Panc1 (cell line): ENCODE results near the gene ASTN2.

ENCODE experiments used
- POLR2AphosphoS5 ChIP-seq: IDR thresholded peaks from 2 replicates; pipeline ENCODE4 v1.6.1; 2012; ENCODE audit warnings: mild to moderate bottlenecking, low read depth, low read length, moderate library complexity
- REST ChIP-seq, 2 experiments: IDR thresholded peaks; 2 replicates each; pipeline ENCODE4 v1.6.1; 2011 to 2012; ENCODE audit warnings: low read depth in 2 of 2, control low read depth in 1 of 2, low read length in 1 of 2, mild to moderate bottlenecking in 1 of 2, moderate library complexity in 1 of 2; ENCODE audit not compliant: insufficient read depth in 1 of 2
- SIN3A ChIP-seq: IDR thresholded peaks from 2 replicates; pipeline ENCODE4 v1.6.1; 2012; ENCODE audit warnings: low read depth, mild to moderate bottlenecking, low read length, moderate library complexity, borderline replicate concordance; ENCODE audit not compliant: insufficient read depth
- TCF7L2 ChIP-seq: IDR thresholded peaks from 2 replicates; pipeline ENCODE4 v1.6.1; 2011; ENCODE audit warnings: mild to moderate bottlenecking, low read depth, low read length, inconsistent platforms
- TF ChIP-seq, protein P1 (sequence below): fragments of 450-650 bp; IDR thresholded peaks from 2 replicates; pipeline ENCODE4 v1.5.1; 2017; ENCODE audit warnings: mild to moderate bottlenecking

GRCh38 chr9:117233016-117233415, 181.8 kb downstream of the ASTN2 start:
- TF ChIP-seq, protein P1, sequence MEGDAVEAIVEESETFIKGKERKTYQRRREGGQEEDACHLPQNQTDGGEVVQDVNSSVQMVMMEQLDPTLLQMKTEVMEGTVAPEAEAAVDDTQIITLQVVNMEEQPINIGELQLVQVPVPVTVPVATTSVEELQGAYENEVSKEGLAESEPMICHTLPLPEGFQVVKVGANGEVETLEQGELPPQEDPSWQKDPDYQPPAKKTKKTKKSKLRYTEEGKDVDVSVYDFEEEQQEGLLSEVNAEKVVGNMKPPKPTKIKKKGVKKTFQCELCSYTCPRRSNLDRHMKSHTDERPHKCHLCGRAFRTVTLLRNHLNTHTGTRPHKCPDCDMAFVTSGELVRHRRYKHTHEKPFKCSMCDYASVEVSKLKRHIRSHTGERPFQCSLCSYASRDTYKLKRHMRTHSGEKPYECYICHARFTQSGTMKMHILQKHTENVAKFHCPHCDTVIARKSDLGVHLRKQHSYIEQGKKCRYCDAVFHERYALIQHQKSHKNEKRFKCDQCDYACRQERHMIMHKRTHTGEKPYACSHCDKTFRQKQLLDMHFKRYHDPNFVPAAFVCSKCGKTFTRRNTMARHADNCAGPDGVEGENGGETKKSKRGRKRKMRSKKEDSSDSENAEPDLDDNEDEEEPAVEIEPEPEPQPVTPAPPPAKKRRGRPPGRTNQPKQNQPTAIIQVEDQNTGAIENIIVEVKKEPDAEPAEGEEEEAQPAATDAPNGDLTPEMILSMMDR = no peak
- TF ChIP-seq SIN3A (no peak), POLR2AphosphoS5 (no peak), REST (IDR thresholded peaks at IDR 0.05; ENCODE audit: insufficient read depth in 1 of 2, low read depth in 2 of 2, low read length in 1 of 2) (no peak), TCF7L2 (no peak)
